ENCODE measurements around the gene GDF7. TPM values are rescaled to one million over a fixed set of nuclear protein-coding genes. Genes with fewer than 3 reads are reported as not detected.
A peak's percentile ranks its signal among the peaks of the same experiment; 100 is the strongest.

GDF7 gene
- total RNA-seq, 1 donor from 2014 or later: 0.04 TPM

DNA sequence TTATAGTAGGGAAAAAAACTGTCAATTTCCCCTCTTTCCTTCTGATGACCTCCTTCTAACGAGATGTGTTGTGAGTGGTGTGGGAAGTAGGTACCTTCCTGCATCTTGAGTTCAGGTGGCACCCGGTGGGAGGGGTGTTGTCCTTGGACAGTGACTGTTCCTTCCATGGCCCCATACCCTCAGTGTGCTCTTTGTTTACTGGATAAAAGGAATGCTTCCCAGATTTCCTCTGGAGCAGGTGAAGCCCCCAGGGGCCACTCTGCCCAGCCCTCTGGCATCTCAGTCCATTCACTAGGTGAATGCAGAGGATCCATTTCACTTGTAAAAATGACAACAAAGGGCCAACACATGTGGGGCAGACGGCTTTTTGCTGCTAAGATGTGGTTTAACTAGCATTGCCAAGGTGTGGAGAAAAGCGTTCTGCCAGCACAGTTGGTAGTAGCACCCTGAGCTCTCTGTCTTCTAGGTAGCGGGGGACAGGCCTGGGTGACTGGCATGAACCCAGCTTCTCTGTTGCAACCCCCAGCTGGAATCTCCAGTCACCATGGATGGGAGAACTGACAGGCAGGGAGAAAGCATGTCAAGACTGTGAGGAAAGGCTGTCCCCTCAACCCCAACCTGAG, 6.9 kb downstream of the GDF7 start:
- TF ChIP-seq, protein P1, sequence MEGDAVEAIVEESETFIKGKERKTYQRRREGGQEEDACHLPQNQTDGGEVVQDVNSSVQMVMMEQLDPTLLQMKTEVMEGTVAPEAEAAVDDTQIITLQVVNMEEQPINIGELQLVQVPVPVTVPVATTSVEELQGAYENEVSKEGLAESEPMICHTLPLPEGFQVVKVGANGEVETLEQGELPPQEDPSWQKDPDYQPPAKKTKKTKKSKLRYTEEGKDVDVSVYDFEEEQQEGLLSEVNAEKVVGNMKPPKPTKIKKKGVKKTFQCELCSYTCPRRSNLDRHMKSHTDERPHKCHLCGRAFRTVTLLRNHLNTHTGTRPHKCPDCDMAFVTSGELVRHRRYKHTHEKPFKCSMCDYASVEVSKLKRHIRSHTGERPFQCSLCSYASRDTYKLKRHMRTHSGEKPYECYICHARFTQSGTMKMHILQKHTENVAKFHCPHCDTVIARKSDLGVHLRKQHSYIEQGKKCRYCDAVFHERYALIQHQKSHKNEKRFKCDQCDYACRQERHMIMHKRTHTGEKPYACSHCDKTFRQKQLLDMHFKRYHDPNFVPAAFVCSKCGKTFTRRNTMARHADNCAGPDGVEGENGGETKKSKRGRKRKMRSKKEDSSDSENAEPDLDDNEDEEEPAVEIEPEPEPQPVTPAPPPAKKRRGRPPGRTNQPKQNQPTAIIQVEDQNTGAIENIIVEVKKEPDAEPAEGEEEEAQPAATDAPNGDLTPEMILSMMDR (IDR thresholded peaks at IDR 0.05; ENCODE audit: insufficient read depth, low read length, poor library complexity, severe bottlenecking): no peak
- no peak for DNase-seq (ENCODE audit: low read depth)
- Histone ChIP-seq H3K27me3 (ENCODE audit: control insufficient read depth, insufficient read depth, low read length) (peaks cover 43% of the 10 kb centered on the region), H3K4me3 (ENCODE audit: low read depth, low read length) (no peak overlapping the region), H3K36me3 (ENCODE audit: control insufficient read depth, insufficient read depth, low read length) (no peaks in the 10 kb centered on the region)

DNA sequence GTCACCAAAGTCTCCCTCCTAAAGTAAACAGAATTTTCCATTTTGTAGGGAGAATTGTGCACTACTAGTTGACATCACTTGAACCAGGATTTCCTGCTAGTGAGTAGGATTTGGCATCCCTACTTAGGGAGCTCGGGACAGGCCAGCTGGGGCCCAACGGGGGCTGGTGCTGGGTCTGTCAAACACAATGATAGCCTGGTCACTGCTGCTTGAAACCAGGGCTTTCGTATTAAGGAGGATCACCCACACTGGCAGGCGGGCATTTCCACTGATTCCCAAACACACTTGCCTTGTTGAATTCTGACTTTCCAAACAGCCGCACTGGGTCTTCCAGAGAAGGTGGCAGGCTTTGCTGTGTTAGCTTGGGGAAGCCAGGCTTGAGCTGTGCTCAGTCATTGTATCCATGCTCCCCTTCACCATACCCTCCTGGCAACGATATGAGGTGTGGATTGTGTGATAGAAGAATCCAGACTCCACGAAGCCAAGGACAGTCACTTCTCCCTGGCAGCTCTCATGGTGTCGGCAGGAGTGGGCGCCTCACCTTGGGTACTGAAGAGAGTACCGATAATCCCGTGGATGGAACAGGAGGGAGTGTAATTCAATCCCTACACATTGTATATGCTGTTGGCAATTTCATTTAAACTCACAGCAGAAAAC, 7.5 kb downstream of the GDF7 start:
- no peaks in the 10 kb centered on the region for H3K36me3 ChIP-seq (ENCODE audit: control insufficient read depth, insufficient read depth, low read length)
- H3K4me3 ChIP-seq (ENCODE audit: low read depth, low read length): no peak overlapping the region
- no peak for DNase-seq (ENCODE audit: low read depth)
- TF ChIP-seq, protein P1 (IDR thresholded peaks at IDR 0.05; ENCODE audit: insufficient read depth, low read length, poor library complexity, severe bottlenecking): no peak
- H3K27me3 ChIP-seq (ENCODE audit: control insufficient read depth, insufficient read depth, low read length): peaks cover 37% of the 10 kb centered on the region

DNA sequence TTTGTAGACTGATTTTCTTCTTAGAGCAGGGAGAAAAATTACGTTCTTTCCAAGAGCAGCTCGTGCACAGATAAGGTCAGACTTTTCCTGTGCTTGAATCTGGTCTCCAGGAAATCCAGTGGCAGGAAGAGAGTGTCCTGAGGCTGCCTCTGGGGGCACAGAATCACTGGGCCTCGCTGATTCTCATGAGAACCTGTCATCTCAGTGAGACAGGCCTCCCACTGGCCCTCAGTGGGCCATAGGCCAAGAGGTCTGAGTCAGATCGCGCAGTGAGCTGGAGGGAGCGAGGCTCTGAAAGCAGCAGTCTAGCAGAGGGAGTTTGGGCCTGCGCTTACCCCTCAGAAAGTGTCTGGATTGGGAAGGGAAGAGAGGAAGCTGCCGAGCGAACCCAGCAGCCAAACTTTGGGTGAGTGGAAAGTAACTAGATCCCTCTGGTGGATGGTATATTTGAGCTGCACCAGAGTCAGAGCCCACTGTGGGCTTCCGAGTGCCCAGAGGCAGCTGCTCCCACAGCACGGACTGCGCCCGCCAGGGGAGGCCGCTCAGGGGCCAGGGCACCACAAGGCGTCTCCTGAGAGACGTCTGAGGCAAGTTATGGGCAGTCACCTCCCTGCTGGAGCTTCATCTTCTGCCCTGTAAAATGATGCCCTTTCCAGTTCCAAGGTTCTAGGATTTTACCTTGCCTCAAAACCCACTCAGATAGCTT, 8.2 kb downstream of the GDF7 start:
- H3K4me3 ChIP-seq (ENCODE audit: low read depth, low read length): no peak overlapping the region
- DNase-seq (ENCODE audit: low read depth): peak; percentile 25
- H3K27me3 ChIP-seq (ENCODE audit: control insufficient read depth, insufficient read depth, low read length): peaks cover 30% of the 10 kb centered on the region
- TF ChIP-seq, protein P1 (IDR thresholded peaks at IDR 0.05; ENCODE audit: insufficient read depth, low read length, poor library complexity, severe bottlenecking): no peak
- H3K36me3 ChIP-seq (ENCODE audit: control insufficient read depth, insufficient read depth, low read length): no peaks in the 10 kb centered on the region

DNA sequence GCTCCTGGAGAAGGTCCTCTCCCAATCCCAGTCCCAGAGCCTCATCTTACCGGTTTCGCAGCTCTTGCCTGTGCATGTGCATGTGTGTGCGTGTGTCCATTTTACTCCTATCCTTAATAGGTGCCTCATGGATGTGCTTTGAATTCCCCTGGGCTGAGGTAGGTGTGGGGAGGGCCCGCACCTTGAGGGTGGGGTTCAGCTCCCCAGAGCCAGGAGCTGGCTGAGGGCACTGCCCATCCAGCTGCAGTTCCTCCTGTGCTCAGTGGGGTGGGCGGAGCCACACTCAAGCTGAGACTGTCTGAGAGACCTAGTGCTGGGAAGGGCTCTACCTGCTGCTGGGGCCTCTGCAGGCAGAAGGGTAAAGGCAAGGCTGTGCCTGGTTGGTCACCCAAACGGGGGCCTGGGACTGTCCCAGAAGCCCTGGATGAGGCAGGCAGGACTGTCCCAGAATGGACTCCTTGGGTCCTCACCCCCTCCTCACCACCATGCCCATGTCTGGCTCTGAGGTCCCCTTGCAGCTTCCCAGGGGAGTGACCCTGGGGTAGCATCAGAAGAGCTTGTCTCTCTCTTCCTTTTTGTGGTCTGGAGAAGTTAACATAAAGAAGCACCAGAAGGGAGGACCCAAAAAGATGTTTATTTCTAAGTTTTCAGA, 8.9 kb downstream of the GDF7 start:
- Histone ChIP-seq H3K27me3 (ENCODE audit: control insufficient read depth, insufficient read depth, low read length) (peaks cover 23% of the 10 kb centered on the region), H3K4me3 (ENCODE audit: low read depth, low read length) (no peak overlapping the region), H3K36me3 (ENCODE audit: control insufficient read depth, insufficient read depth, low read length) (no peaks in the 10 kb centered on the region)
- DNase-seq (ENCODE audit: low read depth): no peak
- TF ChIP-seq, protein P1 (IDR thresholded peaks at IDR 0.05; ENCODE audit: insufficient read depth, low read length, poor library complexity, severe bottlenecking): no peak

DNA sequence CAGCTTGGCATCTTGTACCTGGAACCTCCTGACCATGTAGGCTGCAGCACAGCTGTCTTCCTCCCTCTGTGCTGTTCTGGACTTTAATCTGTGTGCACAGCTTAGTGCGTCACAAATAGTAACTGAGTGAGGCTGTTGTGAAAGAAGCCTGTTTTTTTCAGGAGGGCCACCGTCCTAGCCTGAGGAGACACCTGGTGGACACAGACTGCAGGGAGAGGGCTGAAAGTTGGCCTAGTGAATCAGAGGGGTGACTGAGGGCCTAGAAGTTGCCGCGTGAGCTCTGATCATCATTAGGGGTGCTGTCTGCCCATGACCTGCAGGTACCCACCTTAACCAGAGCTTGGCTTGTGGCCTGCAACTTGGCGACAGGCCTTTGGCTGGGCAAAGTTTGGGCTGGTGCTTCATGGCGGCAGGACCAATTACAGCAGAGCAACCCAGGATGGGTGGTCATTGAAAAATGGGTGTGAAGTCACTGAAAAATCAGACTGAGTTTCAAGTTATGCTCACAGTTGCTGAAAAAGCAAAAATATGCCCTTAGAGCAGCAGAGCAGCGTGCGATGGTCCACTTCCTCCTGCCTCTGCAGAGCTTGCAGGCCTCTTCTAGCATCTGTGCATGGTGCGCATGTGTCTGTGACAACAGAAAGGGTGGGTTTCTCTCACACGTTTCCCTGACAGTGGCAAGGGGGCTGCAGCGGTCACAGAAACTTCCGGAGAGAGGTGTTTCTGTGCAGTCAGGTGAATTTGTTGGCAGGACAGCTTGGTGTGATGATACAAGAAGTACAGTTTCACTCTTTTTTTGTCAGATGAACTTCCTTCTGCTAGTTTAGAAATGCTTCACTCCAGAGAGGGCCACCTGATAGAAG, 9.6 kb downstream of the GDF7 start:
- Histone ChIP-seq H3K4me3 (ENCODE audit: low read depth, low read length) (no peak overlapping the region), H3K36me3 (ENCODE audit: control insufficient read depth, insufficient read depth, low read length) (no peaks in the 10 kb centered on the region), H3K27me3 (ENCODE audit: control insufficient read depth, insufficient read depth, low read length) (peaks cover 15% of the 10 kb centered on the region)
- TF ChIP-seq, protein P1 (IDR thresholded peaks at IDR 0.05; ENCODE audit: insufficient read depth, low read length, poor library complexity, severe bottlenecking): no peak
- DNase-seq (ENCODE audit: low read depth): no peak
